ENCODE results near the gene MLKL. TPM values are rescaled to one million over a fixed set of nuclear protein-coding genes. Genes with fewer than 3 reads are reported as not detected.

MLKL gene
- polyA plus RNA-seq, 1 experiment, result 5.8 TPM

- ChIA-PET CTCF (interaction anchor here (0.8 kb wide), 1 partner anchor 134 kb away, joined by 3 read pairs; no protein-coding TSS in a partner anchor), POLR2A (interaction anchor here (0.6 kb wide), 1 partner anchor 17 kb away, joined by 4 read pairs; no protein-coding TSS in a partner anchor)
- no peak for TF ChIP-seq CTCF (IDR thresholded peaks at IDR 0.05; ENCODE audit: low read depth, low read length)
Measured at GRCh38 chr16:74727903-74728302, 27.2 kb upstream of the MLKL start.

GRCh38 chr16:74726716-74727115 is 26.1 kb upstream of the MLKL start:
- ChIA-PET CTCF (interaction anchor here (0.6 to 1.3 kb wide), 6 partner anchors 9 to 136 kb away, joined by 3 to 6 read pairs (median 4); no protein-coding TSS in a partner anchor), POLR2A (interaction anchor here (0.5 kb wide), 1 partner anchor 423 kb away, joined by 5 read pairs; no protein-coding TSS in a partner anchor)
- Histone ChIP-seq H3K4me3 (ENCODE audit: low read depth, low read length) (no peak overlapping the region), H3K27me3 (ENCODE audit: control insufficient read depth, insufficient read depth, low read length) (no peaks in the 10 kb centered on the region), H3K27ac (ENCODE audit: low read depth, low read length) (no peak overlapping the region), H3K9me3 (ENCODE audit: control insufficient read depth, insufficient read depth, low read length) (peaks cover 8% of the 10 kb centered on the region)
- peak; percentile 55 for TF ChIP-seq CTCF (IDR thresholded peaks at IDR 0.05; ENCODE audit: low read depth, low read length)
- no peak for DNase-seq (ENCODE audit: low read depth, low spot score)

More at GRCh38 chr16:74727903-74728302, 27.2 kb upstream of the MLKL start:
- Histone ChIP-seq H3K9me3 (ENCODE audit: control insufficient read depth, insufficient read depth, low read length) (peaks cover 8% of the 10 kb centered on the region), H3K27me3 (ENCODE audit: control insufficient read depth, insufficient read depth, low read length) (no peaks in the 10 kb centered on the region), H3K27ac (ENCODE audit: low read depth, low read length) (no peak overlapping the region), H3K4me3 (ENCODE audit: low read depth, low read length) (no peak overlapping the region)
- no peak for DNase-seq (ENCODE audit: low read depth, low spot score)

GRCh38 chr16:74725651-74726455 is 25.2 kb upstream of the MLKL start:
- no peaks in the 10 kb centered on the region for H3K27me3 ChIP-seq (ENCODE audit: control insufficient read depth, insufficient read depth, low read length)
- DNase-seq (ENCODE audit: low read depth, low spot score), result no peak
- H3K9me3 ChIP-seq (ENCODE audit: control insufficient read depth, insufficient read depth, low read length), result peaks cover 8% of the 10 kb centered on the region
- no peak for TF ChIP-seq CTCF (IDR thresholded peaks at IDR 0.05; ENCODE audit: low read depth, low read length)
- CTCF ChIA-PET, result interaction anchor here (0.6 to 2.4 kb wide), 15 partner anchors 8 to 146 kb away, joined by 3 to 19 read pairs (median 5); no protein-coding TSS in a partner anchor
- POLR2A ChIA-PET, result interaction anchor here (0.6 kb wide), 1 partner anchor 12 kb away, joined by 3 read pairs; no protein-coding TSS in a partner anchor
- H3K4me3 ChIP-seq (ENCODE audit: low read depth, low read length), result no peak overlapping the region
- H3K27ac ChIP-seq (ENCODE audit: low read depth, low read length), result no peak overlapping the region

- no peak overlapping the region for H3K4me3 ChIP-seq (ENCODE audit: low read depth, low read length)
- ChIA-PET POLR2A (interaction anchor here (1.0 to 1.2 kb wide), 3 partner anchors 13 to 24 kb away, joined by 3 to 5 read pairs (median 4); partner anchors contain the start of gene MLKL), CTCF (interaction anchor here (0.7 to 2.4 kb wide), 21 partner anchors 9 to 386 kb away, joined by 3 to 19 read pairs (median 3); partner anchors contain the start of gene WDR59)
- peak; percentile 44 for DNase-seq (ENCODE audit: low read depth, low spot score)
- H3K27me3 ChIP-seq (ENCODE audit: control insufficient read depth, insufficient read depth, low read length), result no peaks in the 10 kb centered on the region
- H3K27ac ChIP-seq (ENCODE audit: low read depth, low read length), result peak overlapping the region; percentile 11
- peak; percentile 54 for TF ChIP-seq CTCF (IDR thresholded peaks at IDR 0.05; ENCODE audit: low read depth, low read length)
- H3K9me3 ChIP-seq (ENCODE audit: control insufficient read depth, insufficient read depth, low read length), result peaks cover 8% of the 10 kb centered on the region
Measured at GRCh38 chr16:74724820-74725549, 24.3 kb upstream of the MLKL start.

Data from AG04450 (cell line).